SK-N-SH treated with all-trans-retinoic acid at 6 μM for 48 hours (cell line): Measurements from ENCODE around the gene RTF2.

Experiments used
- ATAC-seq: fragments of 200-7000 bp; cut with Tn5 transposase; 3 replicates; pipeline ENCODE4 v1.9.1; 2020; ENCODE audit warnings: mild to moderate bottlenecking, moderate library complexity
- ARNTL ChIP-seq: fragments of 450-650 bp; formaldehyde crosslinking; IDR thresholded peaks from 2 replicates; pipeline ENCODE4 v1.5.0; 2020; ENCODE audit warnings: low read depth, mild to moderate bottlenecking, moderate library complexity, borderline replicate concordance
- BACH2 ChIP-seq: fragments of 250-450 bp; sonication (Bioruptor Pico); IDR thresholded peaks from 2 replicates; pipeline ENCODE4 v1.9.0; 2021; ENCODE audit warnings: mild to moderate bottlenecking, borderline replicate concordance
- CREB5 ChIP-seq: fragments of 250-450 bp; sonication (Bioruptor Pico); IDR thresholded peaks from 2 replicates; pipeline ENCODE4 v1.5.1; 2020; ENCODE audit warnings: low read depth, mild to moderate bottlenecking, moderate library complexity
- CSDC2 ChIP-seq: fragments of 250-450 bp; sonication (Bioruptor Pico); IDR thresholded peaks from 2 replicates; pipeline ENCODE4 v1.5.0; 2020; ENCODE audit warnings: mild to moderate bottlenecking, moderate library complexity
- CSRNP3 ChIP-seq: fragments of 250-450 bp; sonication (Bioruptor Pico); IDR thresholded peaks from 2 replicates; pipeline ENCODE4 v1.5.1; 2021; ENCODE audit warnings: mild to moderate bottlenecking, moderate library complexity
- ESRRG ChIP-seq: fragments of 250-450 bp; sonication (Bioruptor Pico); IDR thresholded peaks from 2 replicates; pipeline ENCODE4 v1.6.1; 2021; ENCODE audit warnings: mild to moderate bottlenecking
- GLIS3 ChIP-seq: fragments of 250-450 bp; sonication (Bioruptor Pico); IDR thresholded peaks from 2 replicates; pipeline ENCODE4 v1.5.0; 2020; ENCODE audit warnings: mild to moderate bottlenecking, moderate library complexity
- ISL1 ChIP-seq: fragments of 250-450 bp; sonication (Bioruptor Pico); IDR thresholded peaks from 2 replicates; pipeline ENCODE4 v2.1.2; 2022; ENCODE audit warnings: mild to moderate bottlenecking, moderate library complexity
- OSR1 ChIP-seq: fragments of 250-450 bp; sonication (Bioruptor Pico); IDR thresholded peaks from 2 replicates; pipeline ENCODE4 v1.8.0; 2022; ENCODE audit warnings: moderate library complexity, mild to moderate bottlenecking, inconsistent platforms
- POU6F1 ChIP-seq: fragments of 250-450 bp; sonication (Bioruptor Pico); IDR thresholded peaks from 2 replicates; pipeline ENCODE4 v1.8.0; 2021; ENCODE audit warnings: low read depth, mild to moderate bottlenecking, moderate library complexity, borderline replicate concordance
- PPARA ChIP-seq: fragments of 250-450 bp; sonication (Bioruptor Pico); IDR thresholded peaks from 2 replicates; pipeline ENCODE4 v1.5.0; 2020; ENCODE audit warnings: mild to moderate bottlenecking, borderline replicate concordance
- RARB ChIP-seq: fragments of 250-450 bp; sonication (Bioruptor Pico); IDR thresholded peaks from 2 replicates; pipeline ENCODE4 v1.8.0; 2021; ENCODE audit warnings: mild to moderate bottlenecking, moderate library complexity
- SNAI2 ChIP-seq: fragments of 250-450 bp; sonication (Bioruptor Pico); IDR thresholded peaks from 2 replicates; pipeline ENCODE4 v1.5.0; 2020; ENCODE audit warnings: mild to moderate bottlenecking, moderate library complexity
- TCF4 ChIP-seq: fragments of 250-450 bp; sonication (Bioruptor Pico); IDR thresholded peaks from 2 replicates; pipeline ENCODE4 v1.8.0; 2021; ENCODE audit warnings: mild to moderate bottlenecking, moderate library complexity, borderline replicate concordance
- TOX ChIP-seq: fragments of 250-450 bp; sonication (Bioruptor Pico); IDR thresholded peaks from 2 replicates; pipeline ENCODE4 v1.8.0; 2021; ENCODE audit warnings: mild to moderate bottlenecking, moderate library complexity, borderline replicate concordance
- ZC3H10 ChIP-seq: fragments of 250-450 bp; sonication (Bioruptor Pico); IDR thresholded peaks from 2 replicates; pipeline ENCODE4 v1.5.1; 2021; ENCODE audit warnings: mild to moderate bottlenecking, moderate library complexity
- ZFP3 ChIP-seq: fragments of 250-450 bp; sonication (Bioruptor Pico); IDR thresholded peaks from 2 replicates; pipeline ENCODE4 v1.5.0; 2020; ENCODE audit warnings: mild to moderate bottlenecking, moderate library complexity
- ZFP30 ChIP-seq: fragments of 450-650 bp; formaldehyde crosslinking; IDR thresholded peaks from 2 replicates; pipeline ENCODE4 v1.5.0; 2022; ENCODE audit warnings: mild to moderate bottlenecking, moderate library complexity
- ZNF565 ChIP-seq: fragments of 450-650 bp; formaldehyde crosslinking; conservative IDR thresholded peaks from 2 replicates; pipeline ENCODE4 v1.5.0; 2020; ENCODE audit warnings: low read depth, mild to moderate bottlenecking, moderate library complexity
- ZNF70 ChIP-seq: fragments of 450-650 bp; formaldehyde crosslinking; IDR thresholded peaks from 2 replicates; pipeline ENCODE4 v1.5.0; 2020; ENCODE audit warnings: mild to moderate bottlenecking, moderate library complexity
- ZNF8 ChIP-seq: fragments of 450-650 bp; formaldehyde crosslinking; IDR thresholded peaks from 2 replicates; pipeline ENCODE4 v1.5.0; 2020; ENCODE audit warnings: mild to moderate bottlenecking, moderate library complexity
- TF ChIP-seq, protein P1 (sequence below): fragments of 250-450 bp; sonication (Bioruptor Pico); IDR thresholded peaks from 2 replicates; pipeline ENCODE4 v1.8.0; 2020; ENCODE audit warnings: mild to moderate bottlenecking, moderate library complexity, borderline replicate concordance

RTF2 gene

DNA sequence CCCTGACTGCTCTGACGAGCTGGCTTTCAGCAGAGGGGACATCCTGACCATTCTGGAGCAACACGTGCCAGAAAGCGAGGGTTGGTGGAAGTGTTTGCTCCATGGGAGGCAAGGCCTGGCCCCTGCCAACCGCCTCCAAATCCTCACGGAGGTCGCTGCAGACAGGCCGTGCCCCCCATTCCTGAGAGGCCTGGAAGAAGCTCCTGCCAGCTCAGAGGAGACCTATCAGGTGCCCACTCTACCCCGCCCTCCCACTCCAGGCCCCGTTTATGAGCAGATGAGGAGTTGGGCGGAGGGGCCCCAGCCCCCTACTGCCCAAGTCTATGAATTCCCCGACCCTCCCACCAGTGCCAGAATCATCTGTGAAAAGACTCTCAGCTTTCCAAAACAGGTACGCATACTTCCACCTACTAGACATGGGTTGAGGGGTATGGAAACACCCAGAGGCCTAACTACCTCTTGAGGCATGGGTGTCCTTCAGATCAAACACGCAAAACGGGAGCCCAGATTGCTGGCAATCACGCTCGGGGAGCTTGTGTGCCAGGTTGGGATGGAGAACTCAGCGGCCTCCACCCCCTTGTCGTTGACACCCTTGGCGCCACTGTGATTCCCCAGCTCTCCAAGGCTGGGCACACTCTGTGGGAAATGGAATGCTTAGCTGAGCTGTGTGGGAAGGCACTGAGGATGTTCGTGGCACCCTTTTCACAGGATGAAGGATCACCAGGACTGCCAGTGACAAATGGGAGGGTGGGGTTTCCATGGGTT, 31.0 kb upstream of the RTF2 start:
- TF ChIP-seq POU6F1 (CRISPR knock-in tag) = no peak
- no peak for TF ChIP-seq TOX (CRISPR knock-in tag)
- TF ChIP-seq ZFP3 (CRISPR knock-in tag) = no peak
- TF ChIP-seq ZNF565 (CRISPR knock-in tag) = no peak
- no peak for TF ChIP-seq CSDC2 (CRISPR knock-in tag)
- no peak for TF ChIP-seq TCF4
- no peak for TF ChIP-seq CSRNP3 (CRISPR knock-in tag)
- no peak for TF ChIP-seq ZNF8 (CRISPR knock-in tag)
- TF ChIP-seq CREB5 (CRISPR knock-in tag) = no peak
- no peak for TF ChIP-seq PPARA (CRISPR knock-in tag)
- TF ChIP-seq, protein P1, sequence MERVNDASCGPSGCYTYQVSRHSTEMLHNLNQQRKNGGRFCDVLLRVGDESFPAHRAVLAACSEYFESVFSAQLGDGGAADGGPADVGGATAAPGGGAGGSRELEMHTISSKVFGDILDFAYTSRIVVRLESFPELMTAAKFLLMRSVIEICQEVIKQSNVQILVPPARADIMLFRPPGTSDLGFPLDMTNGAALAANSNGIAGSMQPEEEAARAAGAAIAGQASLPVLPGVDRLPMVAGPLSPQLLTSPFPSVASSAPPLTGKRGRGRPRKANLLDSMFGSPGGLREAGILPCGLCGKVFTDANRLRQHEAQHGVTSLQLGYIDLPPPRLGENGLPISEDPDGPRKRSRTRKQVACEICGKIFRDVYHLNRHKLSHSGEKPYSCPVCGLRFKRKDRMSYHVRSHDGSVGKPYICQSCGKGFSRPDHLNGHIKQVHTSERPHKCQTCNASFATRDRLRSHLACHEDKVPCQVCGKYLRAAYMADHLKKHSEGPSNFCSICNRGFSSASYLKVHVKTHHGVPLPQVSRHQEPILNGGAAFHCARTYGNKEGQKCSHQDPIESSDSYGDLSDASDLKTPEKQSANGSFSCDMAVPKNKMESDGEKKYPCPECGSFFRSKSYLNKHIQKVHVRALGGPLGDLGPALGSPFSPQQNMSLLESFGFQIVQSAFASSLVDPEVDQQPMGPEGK (CRISPR knock-in tag) = no peak
- no peak for TF ChIP-seq ARNTL (CRISPR knock-in tag)
- no peak for TF ChIP-seq SNAI2 (CRISPR knock-in tag)
- TF ChIP-seq ESRRG (CRISPR knock-in tag) = no peak
- TF ChIP-seq BACH2 (CRISPR knock-in tag) = no peak
- no peak for TF ChIP-seq ZNF70
- TF ChIP-seq GLIS3 (CRISPR knock-in tag) = no peak
- no peak for TF ChIP-seq ZFP30 (CRISPR knock-in tag)
- TF ChIP-seq ISL1 (CRISPR knock-in tag) = no peak
- TF ChIP-seq ZC3H10 (CRISPR knock-in tag) = no peak

GRCh38 chr20:56438284-56438683, 30.1 kb upstream of the RTF2 start:
- no peak for ATAC-seq
- TF ChIP-seq CSDC2 (CRISPR knock-in tag) (no peak), CSRNP3 (CRISPR knock-in tag) (no peak), PPARA (CRISPR knock-in tag) (no peak), ZNF8 (CRISPR knock-in tag) (no peak), OSR1 (CRISPR knock-in tag) (no peak), CREB5 (CRISPR knock-in tag) (no peak), RARB (CRISPR knock-in tag) (no peak), ZC3H10 (CRISPR knock-in tag) (no peak), ZNF565 (CRISPR knock-in tag) (no peak), POU6F1 (CRISPR knock-in tag) (no peak)
- TF ChIP-seq, all 23 proteins: peak for 0

More for the DNA sequence above, 31.0 kb upstream of the RTF2 start:
- no peak for ATAC-seq
